Thyroid gland (tissue), 4 donors: ENCODE measurements around the gene HSD17B12.

Experiments
- POLR2A ChIP-seq, 2 donors: fragments of 450-650 bp; IDR thresholded peaks; one replicate each; pipeline ENCODE4 v1.6.1; 2017; ENCODE audit warnings: antibody characterized with exemption in 2 of 2, mild to moderate bottlenecking in 2 of 2, moderate library complexity in 1 of 2
- TF ChIP-seq, protein P1 (sequence below), 6 experiments: fragments of 200-600 bp in 3 of 6; fragments of 450-650 bp in 3 of 6; sonication (generic) in 3 of 6; IDR thresholded peaks; one replicate each; pipeline ENCODE4 v1.5.1; 2016 to 2019; ENCODE audit warnings: antibody characterized with exemption in 6 of 6, mild to moderate bottlenecking in 2 of 6, inconsistent platforms in 1 of 6, moderate library complexity in 1 of 6

DNA sequence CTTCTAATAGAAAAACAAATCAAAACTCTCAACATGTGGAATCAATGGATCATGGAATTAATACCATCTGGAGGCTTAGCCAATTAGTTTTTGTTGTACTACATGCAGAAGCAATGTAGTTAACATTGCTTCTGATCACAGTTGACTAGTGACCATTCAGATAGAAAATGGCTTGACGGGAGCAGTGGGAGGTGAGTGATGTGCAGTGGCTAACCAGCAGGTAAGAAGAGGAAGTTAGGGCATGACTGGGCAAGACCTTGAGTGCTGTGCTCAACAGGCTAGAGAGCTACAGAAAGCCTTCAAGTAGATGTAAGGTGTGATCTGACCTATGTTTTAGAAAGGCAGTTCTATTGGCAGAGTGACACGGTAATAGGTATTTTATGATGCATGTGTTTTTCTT lies 139.4 kb downstream of the HSD17B12 start:
- TF ChIP-seq, protein P1, sequence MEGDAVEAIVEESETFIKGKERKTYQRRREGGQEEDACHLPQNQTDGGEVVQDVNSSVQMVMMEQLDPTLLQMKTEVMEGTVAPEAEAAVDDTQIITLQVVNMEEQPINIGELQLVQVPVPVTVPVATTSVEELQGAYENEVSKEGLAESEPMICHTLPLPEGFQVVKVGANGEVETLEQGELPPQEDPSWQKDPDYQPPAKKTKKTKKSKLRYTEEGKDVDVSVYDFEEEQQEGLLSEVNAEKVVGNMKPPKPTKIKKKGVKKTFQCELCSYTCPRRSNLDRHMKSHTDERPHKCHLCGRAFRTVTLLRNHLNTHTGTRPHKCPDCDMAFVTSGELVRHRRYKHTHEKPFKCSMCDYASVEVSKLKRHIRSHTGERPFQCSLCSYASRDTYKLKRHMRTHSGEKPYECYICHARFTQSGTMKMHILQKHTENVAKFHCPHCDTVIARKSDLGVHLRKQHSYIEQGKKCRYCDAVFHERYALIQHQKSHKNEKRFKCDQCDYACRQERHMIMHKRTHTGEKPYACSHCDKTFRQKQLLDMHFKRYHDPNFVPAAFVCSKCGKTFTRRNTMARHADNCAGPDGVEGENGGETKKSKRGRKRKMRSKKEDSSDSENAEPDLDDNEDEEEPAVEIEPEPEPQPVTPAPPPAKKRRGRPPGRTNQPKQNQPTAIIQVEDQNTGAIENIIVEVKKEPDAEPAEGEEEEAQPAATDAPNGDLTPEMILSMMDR (IDR thresholded peaks at IDR 0.05): no peak
- no peak for TF ChIP-seq POLR2A (IDR thresholded peaks at IDR 0.05)
